Uterus (tissue), 2 donors: ENCODE results near the gene PUSL1.

Source experiments
- CTCF ChIP-seq, 4 experiments: fragments of 200-600 bp in 2 of 4; fragments of 450-650 bp in 2 of 4; sonication (generic) in 2 of 4; IDR thresholded peaks; one replicate each; pipeline ENCODE4 v1.5.1; 2016 to 2019; ENCODE audit warnings: antibody characterized with exemption in 4 of 4, mild to moderate bottlenecking in 2 of 4, moderate library complexity in 1 of 4
- POLR2A ChIP-seq, 2 donors: fragments of 450-650 bp; IDR thresholded peaks; one replicate each; pipeline ENCODE4 v1.6.1; 2016; ENCODE audit warnings: antibody characterized with exemption in 2 of 2, mild to moderate bottlenecking in 1 of 2, moderate library complexity in 1 of 2

GRCh38 chr1:1352786-1353388 is 44.5 kb downstream of the PUSL1 start:
- TF ChIP-seq POLR2A (IDR thresholded peaks at IDR 0.05) (no peak), CTCF (IDR thresholded peaks at IDR 0.05) (no peak)
